ENCODE measurements around the gene TP53I13. TPM values are rescaled to one million over a fixed set of nuclear protein-coding genes. Genes with fewer than 3 reads are reported as not detected.

The TP53I13 gene
- total RNA-seq, 1 experiment from 2014 or later: 33.3 TPM

DNA sequence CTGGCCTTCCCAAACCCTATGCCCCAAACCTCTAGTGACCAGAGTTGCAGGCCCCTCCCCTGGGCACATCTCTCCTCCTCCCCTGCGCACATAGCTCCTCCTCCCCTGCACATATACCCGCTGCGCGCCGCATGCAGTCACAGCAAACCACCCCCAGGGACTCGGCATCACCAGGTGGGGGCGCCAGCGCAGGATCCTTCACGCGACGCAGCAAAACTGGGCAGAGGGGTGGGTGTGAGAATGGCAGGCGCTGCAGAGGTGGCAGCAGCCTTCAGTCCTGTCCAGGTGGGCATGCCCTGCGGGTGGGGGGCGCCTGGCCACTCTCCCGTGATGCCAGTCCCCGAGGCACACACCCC, 48.6 kb downstream of the TP53I13 start:
- Histone ChIP-seq H3K4me3 (replicated peaks in 1 of 2; ENCODE audit: low read depth in 1 of 2, low read length in 2 of 2) (peak overlapping the region; percentile 36 to 50), H3K9me2 (ENCODE audit: insufficient read depth) (no peaks in the 10 kb centered on the region), H3K4me1 (ENCODE audit: control insufficient read depth in 1 of 2, insufficient read depth in 2 of 2, low read length in 2 of 2) (peaks cover 48 to 64% of the 10 kb centered on the region in 2 experiments), H3K9ac (ENCODE audit: low read length) (peak overlapping the region; percentile 66), H3K4me2 (ENCODE audit: low read length) (peak overlapping the region; percentile 97), H3K27me3 (ENCODE audit: insufficient read depth, low read length) (no peaks in the 10 kb centered on the region), H4K20me1 (ENCODE audit: insufficient read depth) (no peaks in the 10 kb centered on the region), H2AFZ (ENCODE audit: low read depth, low read length, poor library complexity, severe bottlenecking) (no peak overlapping the region), H3K27ac (ENCODE audit: low read depth, low read length) (peak overlapping the region; percentile 64; the same call in 1 of the 2 replicates), H3K79me2 (ENCODE audit: insufficient read depth, low read length) (no peaks in the 10 kb centered on the region), H3K36me3 (ENCODE audit: control insufficient read depth in 1 of 2, insufficient read depth in 2 of 2, low read length in 2 of 2) (no peaks in the 10 kb centered on the region), H3K9me3 (ENCODE audit: control insufficient read depth in 1 of 2, insufficient read depth in 1 of 2, low read depth in 1 of 2, low read length in 2 of 2) (no peaks in the 10 kb centered on the region)
- no TSS peak for BruUV-seq (replicated peaks)
- intact Hi-C loops (cut with micrococcal nuclease): loop anchor here (1.0 kb wide), 1 partner anchor 476 kb away; no protein-coding TSS in a partner anchor
- DNase-seq (ENCODE audit: low read depth, low spot score) (peak; percentile 67), ATAC-seq (peak; percentile 81)
- RAD21 ChIA-PET (ENCODE audit: low non-redundant PET in 1 of 2, low total read pairs in 2 of 2, uncharacterized antibody in 2 of 2, unreplicated experiment in 2 of 2): interaction anchor here (0.5 to 0.8 kb wide), 3 partner anchors 23 to 970 kb away, joined by 3 to 5 read pairs (median 3); no protein-coding TSS in a partner anchor
- CTCF ChIA-PET: interaction anchor here (0.6 to 4.6 kb wide), 31 partner anchors 9 to 500 kb away, joined by 3 to 61 read pairs (median 7); partner anchors contain the start of genes ABHD15, ANKRD13B, SSH2 and TP53I13
- POLR2A ChIA-PET: interaction anchor here (0.6 to 1.3 kb wide), 2 partner anchors 239 to 477 kb away, joined by 3 read pairs; no protein-coding TSS in a partner anchor
- TF ChIP-seq ZNF274 (IDR thresholded peaks at IDR 0.05; ENCODE audit: low read depth, low read length) (no peak), ELF1 (IDR thresholded peaks at IDR 0.05; ENCODE audit: borderline replicate concordance, low read depth) (no peak), ZFX (IDR thresholded peaks at IDR 0.05) (no peak), CBX3 (IDR thresholded peaks at IDR 0.05; ENCODE audit: low read depth) (peak; percentile 31; the same call in 1 of the 2 replicates), POLR2A (IDR thresholded peaks at IDR 0.05; ENCODE audit: borderline replicate concordance, extremely low read depth, insufficient read depth, insufficient read length) (peak; percentile 30), YY1 (IDR thresholded peaks at IDR 0.05; ENCODE audit: extremely low read depth, insufficient replicate concordance, low read depth, low read length) (peak; percentile 33), SIN3A (IDR thresholded peaks at IDR 0.05; ENCODE audit: low read depth) (no peak), EZH2 (IDR thresholded peaks at IDR 0.05) (no peak), EZH2phosphoT487 (IDR thresholded peaks at IDR 0.05; ENCODE audit: borderline replicate concordance) (no peak), JUND (IDR thresholded peaks at IDR 0.05) (no peak), FOSL1 (IDR thresholded peaks at IDR 0.05; ENCODE audit: low read depth) (no peak), TCF7L2 (IDR thresholded peaks at IDR 0.05; ENCODE audit: borderline replicate concordance, extremely low read depth, insufficient read depth, insufficient read length) (no peak), EGR1 (IDR thresholded peaks at IDR 0.05; ENCODE audit: low read depth) (no peak), CEBPB (IDR thresholded peaks at IDR 0.05; ENCODE audit: low read depth) (no peak), SP1 (IDR thresholded peaks at IDR 0.05; ENCODE audit: low read depth) (no peak), SRF (IDR thresholded peaks at IDR 0.05; ENCODE audit: low read depth) (no peak), POLR2AphosphoS5 (IDR thresholded peaks at IDR 0.05; ENCODE audit: low read depth, low read length) (0 out of 2 replicates have a peak, but pooled peaks have one; percentile 17)
- TF ChIP-seq, protein P1, sequence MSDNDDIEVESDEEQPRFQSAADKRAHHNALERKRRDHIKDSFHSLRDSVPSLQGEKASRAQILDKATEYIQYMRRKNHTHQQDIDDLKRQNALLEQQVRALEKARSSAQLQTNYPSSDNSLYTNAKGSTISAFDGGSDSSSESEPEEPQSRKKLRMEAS (IDR thresholded peaks at IDR 0.05): peak; percentile 65; the same call in 1 of the 2 replicates
- TF ChIP-seq, protein P2, sequence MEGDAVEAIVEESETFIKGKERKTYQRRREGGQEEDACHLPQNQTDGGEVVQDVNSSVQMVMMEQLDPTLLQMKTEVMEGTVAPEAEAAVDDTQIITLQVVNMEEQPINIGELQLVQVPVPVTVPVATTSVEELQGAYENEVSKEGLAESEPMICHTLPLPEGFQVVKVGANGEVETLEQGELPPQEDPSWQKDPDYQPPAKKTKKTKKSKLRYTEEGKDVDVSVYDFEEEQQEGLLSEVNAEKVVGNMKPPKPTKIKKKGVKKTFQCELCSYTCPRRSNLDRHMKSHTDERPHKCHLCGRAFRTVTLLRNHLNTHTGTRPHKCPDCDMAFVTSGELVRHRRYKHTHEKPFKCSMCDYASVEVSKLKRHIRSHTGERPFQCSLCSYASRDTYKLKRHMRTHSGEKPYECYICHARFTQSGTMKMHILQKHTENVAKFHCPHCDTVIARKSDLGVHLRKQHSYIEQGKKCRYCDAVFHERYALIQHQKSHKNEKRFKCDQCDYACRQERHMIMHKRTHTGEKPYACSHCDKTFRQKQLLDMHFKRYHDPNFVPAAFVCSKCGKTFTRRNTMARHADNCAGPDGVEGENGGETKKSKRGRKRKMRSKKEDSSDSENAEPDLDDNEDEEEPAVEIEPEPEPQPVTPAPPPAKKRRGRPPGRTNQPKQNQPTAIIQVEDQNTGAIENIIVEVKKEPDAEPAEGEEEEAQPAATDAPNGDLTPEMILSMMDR (IDR thresholded peaks at IDR 0.05 in 2 of 3, conservative IDR thresholded peaks at IDR 0.05 in 1 of 3; ENCODE audit: borderline replicate concordance in 1 of 3, insufficient read depth in 1 of 3, low read depth in 2 of 3, low read length in 2 of 3): peak; percentile 62 to 91 (median 84)
- TF ChIP-seq, protein P3, sequence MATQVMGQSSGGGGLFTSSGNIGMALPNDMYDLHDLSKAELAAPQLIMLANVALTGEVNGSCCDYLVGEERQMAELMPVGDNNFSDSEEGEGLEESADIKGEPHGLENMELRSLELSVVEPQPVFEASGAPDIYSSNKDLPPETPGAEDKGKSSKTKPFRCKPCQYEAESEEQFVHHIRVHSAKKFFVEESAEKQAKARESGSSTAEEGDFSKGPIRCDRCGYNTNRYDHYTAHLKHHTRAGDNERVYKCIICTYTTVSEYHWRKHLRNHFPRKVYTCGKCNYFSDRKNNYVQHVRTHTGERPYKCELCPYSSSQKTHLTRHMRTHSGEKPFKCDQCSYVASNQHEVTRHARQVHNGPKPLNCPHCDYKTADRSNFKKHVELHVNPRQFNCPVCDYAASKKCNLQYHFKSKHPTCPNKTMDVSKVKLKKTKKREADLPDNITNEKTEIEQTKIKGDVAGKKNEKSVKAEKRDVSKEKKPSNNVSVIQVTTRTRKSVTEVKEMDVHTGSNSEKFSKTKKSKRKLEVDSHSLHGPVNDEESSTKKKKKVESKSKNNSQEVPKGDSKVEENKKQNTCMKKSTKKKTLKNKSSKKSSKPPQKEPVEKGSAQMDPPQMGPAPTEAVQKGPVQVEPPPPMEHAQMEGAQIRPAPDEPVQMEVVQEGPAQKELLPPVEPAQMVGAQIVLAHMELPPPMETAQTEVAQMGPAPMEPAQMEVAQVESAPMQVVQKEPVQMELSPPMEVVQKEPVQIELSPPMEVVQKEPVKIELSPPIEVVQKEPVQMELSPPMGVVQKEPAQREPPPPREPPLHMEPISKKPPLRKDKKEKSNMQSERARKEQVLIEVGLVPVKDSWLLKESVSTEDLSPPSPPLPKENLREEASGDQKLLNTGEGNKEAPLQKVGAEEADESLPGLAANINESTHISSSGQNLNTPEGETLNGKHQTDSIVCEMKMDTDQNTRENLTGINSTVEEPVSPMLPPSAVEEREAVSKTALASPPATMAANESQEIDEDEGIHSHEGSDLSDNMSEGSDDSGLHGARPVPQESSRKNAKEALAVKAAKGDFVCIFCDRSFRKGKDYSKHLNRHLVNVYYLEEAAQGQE (IDR thresholded peaks at IDR 0.05; ENCODE audit: low read depth): no peak
- TF ChIP-seq, protein P4, sequence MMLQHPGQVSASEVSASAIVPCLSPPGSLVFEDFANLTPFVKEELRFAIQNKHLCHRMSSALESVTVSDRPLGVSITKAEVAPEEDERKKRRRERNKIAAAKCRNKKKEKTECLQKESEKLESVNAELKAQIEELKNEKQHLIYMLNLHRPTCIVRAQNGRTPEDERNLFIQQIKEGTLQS (IDR thresholded peaks at IDR 0.05): no peak

Data from HCT116 (cell line).